Liver (tissue), 9 donors: ENCODE results near the gene TBC1D9B. TPM values are rescaled to one million over a fixed set of nuclear protein-coding genes. Genes with fewer than 3 reads are reported as not detected.

Experiments
- DNase-seq: peaks from one replicate; pipeline ENCODE4 v3.0.0-alpha.2; 2017; ENCODE audit warnings: low spot score
- H3K27ac ChIP-seq, 2 donors: one replicate each; pipeline ENCODE4 v1.7.0; 2013; ENCODE audit warnings: inconsistent platforms in 2 of 2, low read length in 2 of 2, control low read depth in 1 of 2, low read depth in 1 of 2, mild to moderate bottlenecking in 1 of 2
- H3K27me3 ChIP-seq, 4 donors: one replicate each; pipeline versions ENCODE4 v1.6.1 to v1.7.0; 2013; ENCODE audit warnings: low read length in 3 of 4, inconsistent platforms in 1 of 4, mild to moderate bottlenecking in 1 of 4, moderate library complexity in 1 of 4; ENCODE audit not compliant: control insufficient read depth in 4 of 4, insufficient read depth in 4 of 4
- H3K36me3 ChIP-seq, 4 donors: one replicate each; pipeline versions ENCODE4 v1.6.1 to v1.7.0; 2013; ENCODE audit warnings: low read length in 3 of 4, mild to moderate bottlenecking in 3 of 4, low read depth in 1 of 4, moderate library complexity in 1 of 4; ENCODE audit not compliant: control insufficient read depth in 4 of 4, insufficient read depth in 3 of 4
- H3K4me1 ChIP-seq, 4 donors: one replicate each; pipeline versions ENCODE4 v1.6.1 to v1.7.0; 2013; ENCODE audit warnings: low read length in 3 of 4, mild to moderate bottlenecking in 3 of 4, moderate library complexity in 1 of 4; ENCODE audit not compliant: control insufficient read depth in 4 of 4, insufficient read depth in 4 of 4
- H3K4me3 ChIP-seq, 3 donors: one replicate each; pipeline versions ENCODE4 v1.6.1 to v1.7.0; 2013; ENCODE audit warnings: low read length in 3 of 3, control low read depth in 1 of 3, low read depth in 1 of 3, mild to moderate bottlenecking in 1 of 3
- H3K9ac ChIP-seq, 2 donors: one replicate each; pipeline ENCODE4 v1.7.0; 2013; ENCODE audit warnings: low read length in 2 of 2, mild to moderate bottlenecking in 2 of 2, moderate library complexity in 2 of 2, control low read depth in 1 of 2, low read depth in 1 of 2
- H3K9me3 ChIP-seq, 4 donors: one replicate each; pipeline versions ENCODE4 v1.6.1 to v1.7.0; 2013; ENCODE audit warnings: low read length in 3 of 4; ENCODE audit not compliant: control insufficient read depth in 4 of 4
- ATF3 ChIP-seq: IDR thresholded peaks from 2 replicates; pipeline ENCODE4 v1.6.1; 2016; ENCODE audit warnings: antibody characterized with exemption
- CTCF ChIP-seq: fragments of 150-350 bp; IDR thresholded peaks from 2 replicates; pipeline ENCODE4 v1.5.1; 2017; ENCODE audit warnings: improper control_type of control experiment, low read depth, low read length; ENCODE audit not compliant: missing input control
- EGR1 ChIP-seq, 2 donors: IDR thresholded peaks; 2 replicates each; pipeline ENCODE4 v1.6.1; 2016 to 2018; ENCODE audit warnings: antibody characterized with exemption in 2 of 2, low read depth in 2 of 2
- FOXA1 ChIP-seq: IDR thresholded peaks from 2 replicates; pipeline ENCODE4 v1.6.1; 2016; ENCODE audit warnings: antibody characterized with exemption
- FOXA2 ChIP-seq: IDR thresholded peaks from 2 replicates; pipeline ENCODE4 v1.6.1; 2016; ENCODE audit warnings: antibody characterized with exemption
- GABPA ChIP-seq, 2 donors: IDR thresholded peaks in 1 of 2; conservative IDR thresholded peaks in 1 of 2; 2 replicates each; pipeline ENCODE4 v1.6.1; 2016; ENCODE audit warnings: antibody characterized with exemption in 2 of 2, mild to moderate bottlenecking in 1 of 2, moderate library complexity in 1 of 2
- HNF4A ChIP-seq, 2 donors: conservative IDR thresholded peaks; 2 replicates each; pipeline ENCODE4 v1.6.1; 2016; ENCODE audit warnings: antibody characterized with exemption in 2 of 2, mild to moderate bottlenecking in 2 of 2
- HNF4G ChIP-seq: IDR thresholded peaks from 2 replicates; pipeline ENCODE4 v1.6.1; 2016; ENCODE audit warnings: antibody characterized with exemption
- JUND ChIP-seq, 2 donors: IDR thresholded peaks; 2 replicates each; pipeline ENCODE4 v1.6.1; 2016; ENCODE audit warnings: antibody characterized with exemption in 2 of 2
- MAX ChIP-seq: IDR thresholded peaks from 2 replicates; pipeline ENCODE4 v1.6.1; 2016; ENCODE audit warnings: antibody characterized with exemption
- NR2F2 ChIP-seq: IDR thresholded peaks from 2 replicates; pipeline ENCODE4 v1.6.1; 2016; ENCODE audit warnings: antibody characterized with exemption
- RAD21 ChIP-seq, 2 donors: IDR thresholded peaks; 2 replicates each; pipeline ENCODE4 v1.6.1; 2016; ENCODE audit warnings: antibody characterized with exemption in 2 of 2, mild to moderate bottlenecking in 2 of 2
- REST ChIP-seq: IDR thresholded peaks from 2 replicates; pipeline ENCODE4 v1.6.1; 2016; ENCODE audit warnings: antibody characterized with exemption, mild to moderate bottlenecking
- RXRA ChIP-seq, 2 donors: IDR thresholded peaks; 2 replicates each; pipeline ENCODE4 v1.6.1; 2017 to 2018; ENCODE audit warnings: antibody characterized with exemption in 2 of 2, mild to moderate bottlenecking in 1 of 2
- SP1 ChIP-seq: IDR thresholded peaks from 2 replicates; pipeline ENCODE4 v1.6.1; 2018; ENCODE audit warnings: antibody characterized with exemption, mild to moderate bottlenecking
- TAF1 ChIP-seq: conservative IDR thresholded peaks from 2 replicates; pipeline ENCODE4 v1.6.1; 2016; ENCODE audit warnings: antibody characterized with exemption, mild to moderate bottlenecking
- YY1 ChIP-seq: IDR thresholded peaks from 2 replicates; pipeline ENCODE4 v1.6.1; 2016; ENCODE audit warnings: antibody characterized with exemption, mild to moderate bottlenecking
- ZBTB33 ChIP-seq: IDR thresholded peaks from 2 replicates; pipeline ENCODE4 v1.6.1; 2016; ENCODE audit warnings: antibody characterized with exemption
- WGBS: extraction: QIAGEN DNeasy Blood & Tissue Kit; methylation state at CpG from one replicate; pipeline ENCODE4 v1.1.7; 2013; 5-methylcytosine and 5-hydroxymethylcytosine counted together
- polyA plus RNA-seq, 2 donors: library from polyadenylated mRNA; stranded (reverse) in 1 of 2; unstranded in 1 of 2; fragments of 200-250 nt in 1 of 2; fragments of >200 nt in 1 of 2; fragmentation: Nextera tagmentation in 1 of 2; extraction: Ambion mirVana in 1 of 2; gene quantifications; one replicate each; pipeline versions ENCODE4 v1.2.1 to v1.2.3, GENCODE V29; 2013 to 2015
- total RNA-seq, 2 donors: library from RNA; depleted of rRNA; stranded (reverse); fragments of >200 nt; gene quantifications; one replicate each; pipeline ENCODE4 v1.2.3, GENCODE V29; 2014
- donor health status: healthy.
- donor health status: healthy.
- donor health status: healthy.
- donor health status: healthy.
- donor health status: healthy.

Gene TBC1D9B
- total and polyA plus RNA-seq, 4 donors: 23.1 to 55.4 (median 38.7) TPM

GRCh38 chr5:179858241-179858585, 49.5 kb downstream of the TBC1D9B start:
- Histone ChIP-seq H3K9ac (peak overlapping the region; percentile 10 to 45), H3K27ac (peak overlapping the region; percentile 78 to 88), H3K9me3 (no peaks in the 10 kb centered on the region), H3K36me3 (peaks cover under 1 to 11% (median 1%) of the 10 kb centered on the region in 4 donors), H3K27me3 (no peaks in the 10 kb centered on the region), H3K4me3 (peak overlapping the region; percentile 66 to 91 (median 91)), H3K4me1 (peaks cover 0 to 7% (median 3%) of the 10 kb centered on the region in 4 donors)
- no peak for TF ChIP-seq YY1
- no peak for TF ChIP-seq FOXA2
- TF ChIP-seq TAF1: no peak
- TF ChIP-seq ATF3: no peak
- no peak for TF ChIP-seq ZBTB33
- no peak for TF ChIP-seq RAD21 (IDR thresholded peaks at IDR 0.05)
- TF ChIP-seq JUND (IDR thresholded peaks at IDR 0.05): no peak
- no peak for TF ChIP-seq MAX
- TF ChIP-seq HNF4A (conservative IDR thresholded peaks at IDR 0.05): no peak
- no peak for TF ChIP-seq REST
- no peak for TF ChIP-seq FOXA1
- no peak for TF ChIP-seq GABPA (IDR thresholded peaks at IDR 0.05 in 1 of 2, conservative IDR thresholded peaks at IDR 0.05 in 1 of 2)
- no peak for TF ChIP-seq CTCF
- TF ChIP-seq RXRA (IDR thresholded peaks at IDR 0.05): no peak
- no peak for TF ChIP-seq NR2F2
- no peak for TF ChIP-seq EGR1 (IDR thresholded peaks at IDR 0.05; ENCODE audit: low read depth in 2 of 2)
- TF ChIP-seq HNF4G: no peak
- no peak for TF ChIP-seq SP1
- DNase-seq: peak; percentile 43
- WGBS: under 1% methylated on average over 32 of the region's 32 CpGs
